IPS-NIHi7 (cell line): Measurements from ENCODE around the gene PRR11.
"Not testable (repeated sequence)": the region's sequence is repeated elsewhere in the genome, so short reads cannot be mapped to it uniquely, and the experiment has no call there.

ENCODE experiments used
- DNase-seq: peaks from one replicate; pipeline ENCODE4 v3.0.0; 2012; ENCODE audit warnings: mixed read lengths; ENCODE audit errors: extremely low spot score

PRR11 gene

DNA sequence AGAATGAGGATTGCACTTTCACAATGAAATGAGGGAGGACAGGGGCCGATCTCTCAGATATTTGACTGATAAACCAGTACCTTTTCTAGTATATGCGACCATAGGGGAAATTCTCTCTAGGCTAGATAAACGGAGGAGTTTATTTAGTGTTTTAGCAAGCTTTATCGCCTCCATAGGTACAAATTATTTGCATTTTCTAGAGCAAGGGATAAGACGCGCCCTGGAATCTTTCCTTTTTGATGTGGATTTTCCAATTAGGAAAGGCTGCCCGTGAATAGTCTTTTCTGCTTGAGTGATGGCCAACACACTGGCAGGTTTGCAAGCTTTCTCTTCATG lies 64.4 kb downstream of the PRR11 start:
- no peak for DNase-seq

GRCh38 chr17:59220328-59221158 lies 65.0 kb downstream of the PRR11 start, which contains the start of gene GDPD1:
TSS of gene GDPD1 (plus strand) at chr17:59220511. CDS start at chr17:59220610, 99 bp downstream.
- DNase-seq: peak; percentile 98

DNA sequence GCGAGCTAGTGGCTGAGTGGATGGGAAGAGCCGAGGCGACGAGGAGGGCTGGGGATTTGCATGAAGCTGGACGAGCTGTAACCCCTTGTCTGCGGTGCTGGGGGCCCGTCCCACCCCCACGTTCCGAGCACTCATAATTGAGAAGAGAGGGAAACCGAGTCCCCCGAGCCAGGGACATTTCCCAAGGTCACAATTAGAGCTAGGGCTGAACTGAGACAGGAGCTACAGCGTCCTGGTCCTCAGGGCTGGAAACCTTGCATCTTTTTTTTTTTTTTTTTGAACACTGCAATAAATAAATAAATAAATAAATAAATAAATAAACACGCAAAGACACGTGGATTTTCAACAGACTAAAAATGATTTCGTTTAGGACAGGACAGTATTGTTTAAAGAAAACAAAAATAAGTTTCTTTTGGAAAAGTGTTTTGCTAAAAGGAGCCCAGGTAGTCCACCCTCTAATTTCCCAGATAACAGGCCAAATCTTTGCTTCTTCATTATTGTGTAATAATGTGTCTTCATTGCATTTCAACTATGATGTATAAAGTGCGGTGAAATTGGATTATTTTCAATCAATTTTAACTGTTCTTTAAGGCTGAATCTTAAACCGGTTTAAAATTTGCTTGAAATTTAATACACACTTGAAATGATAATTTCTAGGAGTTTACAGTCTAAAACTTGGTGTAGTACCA lies 65.8 kb downstream of the PRR11 start:
- DNase-seq: no peak

GRCh38 chr17:59223813-59224212 lies 68.3 kb downstream of the PRR11 start:
- no peak for DNase-seq

GRCh38 chr17:59228588-59228987 lies 73.0 kb downstream of the PRR11 start:
- not testable (repeated sequence) for DNase-seq

DNA sequence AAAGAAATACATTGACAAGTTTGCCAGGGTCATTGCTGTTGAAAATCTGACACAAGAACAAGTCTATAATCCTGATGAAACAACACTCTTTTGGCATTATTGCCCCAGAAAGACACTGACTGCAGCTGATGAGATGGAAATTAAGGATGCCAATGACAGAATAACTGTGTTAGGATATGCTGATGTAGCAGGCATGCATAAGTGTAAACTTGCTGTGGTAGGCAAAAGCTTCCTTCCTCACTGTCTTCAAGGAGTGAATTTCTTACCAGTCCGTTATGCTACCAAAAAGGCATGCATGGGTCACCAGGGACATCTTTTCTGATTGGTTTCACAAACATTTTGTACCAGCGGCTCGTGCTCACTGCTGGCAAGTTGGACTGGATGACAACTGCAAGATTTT lies 75.2 kb downstream of the PRR11 start:
- no peak for DNase-seq

GRCh38 chr17:59234631-59235030 lies 79.1 kb downstream of the PRR11 start:
- DNase-seq: no peak

DNA sequence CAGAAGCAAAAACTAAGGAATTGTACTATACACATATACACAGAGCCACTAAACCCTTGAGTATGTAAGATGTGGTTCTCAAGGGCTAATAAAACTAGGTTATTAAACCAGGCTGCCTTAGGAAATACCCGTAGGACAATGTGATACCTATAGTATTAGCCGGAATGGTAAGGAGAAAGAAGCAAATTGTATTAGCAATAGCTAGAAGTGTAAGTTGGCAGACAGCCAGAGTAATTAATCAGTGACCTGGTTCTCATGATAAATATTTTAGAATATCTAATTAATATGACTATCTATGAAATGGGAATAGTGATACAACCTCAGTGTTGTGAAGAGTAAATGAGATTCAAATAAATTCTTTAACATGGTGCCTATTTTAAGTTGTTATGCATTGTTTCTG lies 83.4 kb downstream of the PRR11 start:
- no peak for DNase-seq

DNA sequence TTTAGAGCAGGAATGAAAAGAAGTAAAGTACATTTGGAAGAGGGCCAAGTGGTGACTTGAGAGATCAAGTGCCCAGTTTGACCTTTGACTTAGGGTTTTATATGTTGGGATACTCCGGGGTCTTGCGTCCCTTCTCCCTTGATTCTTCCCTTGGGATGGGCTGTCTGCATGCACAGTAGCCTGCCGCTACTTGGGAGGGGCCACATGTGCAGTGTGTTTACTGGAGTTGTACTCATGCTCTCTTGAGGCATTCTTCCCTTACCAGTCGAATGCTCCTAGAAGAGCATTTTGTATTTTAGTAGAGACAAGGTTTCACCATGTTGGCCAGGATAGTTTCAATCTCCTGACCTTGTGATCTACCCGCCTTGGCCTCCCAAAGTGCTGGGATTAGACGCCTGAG lies 88.5 kb downstream of the PRR11 start:
- DNase-seq: no peak
